OCI-M2 (cell line): Measurements from ENCODE around the gene MFAP4.

ENCODE experiments used
- DNase-seq: peaks from one replicate; lab custom pipeline; 2025; ENCODE audit not compliant: unreplicated experiment; lab: John Stamatoyannopoulos, UW

MFAP4 gene

GRCh38 chr17:19410875-19411620 lies 24.1 kb upstream of the MFAP4 start, which contains the start of gene RNF112:
RNF112 (plus strand) TSS chr17:19411232; CDS start chr17:19411409, 177 bp downstream.
- DNase-seq, result no peak

GRCh38 chr17:19410091-19410490 lies 23.1 kb upstream of the MFAP4 start:
- DNase-seq, result no peak

GRCh38 chr17:19409509-19409908 lies 22.5 kb upstream of the MFAP4 start:
- no peak for DNase-seq

GRCh38 chr17:19409066-19409465 lies 22.1 kb upstream of the MFAP4 start:
- DNase-seq, result no peak

- DNase-seq, result no peak
Measured at GRCh38 chr17:19408346-19408710, 21.3 kb upstream of the MFAP4 start.

- no peak for DNase-seq
Measured at GRCh38 chr17:19407601-19408345, 20.8 kb upstream of the MFAP4 start.

- no peak for DNase-seq
Measured at GRCh38 chr17:19405114-19405513, 18.1 kb upstream of the MFAP4 start.

GRCh38 chr17:19404264-19404663 lies 17.3 kb upstream of the MFAP4 start:
- no peak for DNase-seq

GRCh38 chr17:19403021-19403420 lies 16.0 kb upstream of the MFAP4 start:
- DNase-seq, result no peak

- DNase-seq, result no peak
Measured at GRCh38 chr17:19402171-19402570, 15.2 kb upstream of the MFAP4 start.

- DNase-seq, result no peak
Measured at GRCh38 chr17:19401321-19402010, 14.5 kb upstream of the MFAP4 start.

- no peak for DNase-seq
Measured at GRCh38 chr17:19399750-19400450, 12.9 kb upstream of the MFAP4 start.

GRCh38 chr17:19398301-19399181 lies 11.6 kb upstream of the MFAP4 start:
- DNase-seq, result no peak

GRCh38 chr17:19397556-19398041 lies 10.6 kb upstream of the MFAP4 start:
- DNase-seq, result no peak

GRCh38 chr17:19392303-19392702 lies 5.3 kb upstream of the MFAP4 start:
- DNase-seq, result no peak

GRCh38 chr17:19391432-19391831 lies 4.4 kb upstream of the MFAP4 start:
- DNase-seq, result no peak

GRCh38 chr17:19390951-19391350 lies 4.0 kb upstream of the MFAP4 start:
- DNase-seq, result no peak

GRCh38 chr17:19388791-19389785 lies 2.1 kb upstream of the MFAP4 start:
- DNase-seq, result no peak
